Neural crest cell (in vitro differentiated cells): ENCODE results near the gene CARHSP1. TPM values are rescaled to one million over a fixed set of nuclear protein-coding genes. Genes with fewer than 3 reads are reported as not detected.

ENCODE experiments used
- DNase-seq: peaks from one replicate; pipeline ENCODE4 v3.0.0; 2021; ENCODE audit warnings: low read depth, mixed read lengths, low spot score
- H3K27ac Mint-ChIP-seq: one replicate; pipeline ENCODE4 v1.8.0; 2021; ENCODE audit warnings: mild to moderate bottlenecking, mixed read lengths; ENCODE audit not compliant: unreplicated experiment
- H3K27me3 Mint-ChIP-seq: 2 replicates; pipeline ENCODE4 v1.8.0; 2021; ENCODE audit warnings: low read depth, mild to moderate bottlenecking, mixed read lengths
- H3K36me3 Mint-ChIP-seq: 2 replicates; pipeline ENCODE4 v1.8.0; 2021; ENCODE audit warnings: low read depth, mild to moderate bottlenecking, mixed read lengths
- H3K4me1 Mint-ChIP-seq: 2 replicates; pipeline ENCODE4 v1.8.0; 2021; ENCODE audit warnings: mixed read lengths
- H3K4me3 Mint-ChIP-seq: one replicate; pipeline ENCODE4 v1.8.0; 2021; ENCODE audit warnings: mild to moderate bottlenecking, mixed read lengths
- H3K9me3 Mint-ChIP-seq: 2 replicates; pipeline ENCODE4 v1.8.0; 2021; ENCODE audit warnings: mixed read lengths
- CTCF ChIP-seq: fragments of 200-600 bp; sonication (generic); conservative IDR thresholded peaks from 2 replicates; pipeline ENCODE4 v1.5.0; 2021; ENCODE audit warnings: antibody characterized with exemption, mild to moderate bottlenecking
- total RNA-seq: library from RNA; stranded (reverse); gene quantifications from 2 replicates; pipeline ENCODE4 v1.2.1, GENCODE V29; 2021

CARHSP1 gene
- total RNA-seq, 1 donor from 2014 or later, result 147 TPM

GRCh38 chr16:8853611-8854010 lies 15.2 kb downstream of the CARHSP1 start:
- Mint-ChIP-seq H3K9me3 (no peaks in the 10 kb centered on the region), H3K27me3 (peaks cover 2% of the 10 kb centered on the region), H3K27ac (no peak overlapping the region), H3K4me1 (peaks cover 17% of the 10 kb centered on the region), H3K36me3 (peaks cover 10% of the 10 kb centered on the region), H3K4me3 (peak overlapping the region; percentile 10)
- TF ChIP-seq CTCF, result no peak
- no peak for DNase-seq

GRCh38 chr16:8853150-8853549 lies 15.7 kb downstream of the CARHSP1 start:
- Mint-ChIP-seq H3K9me3 (no peaks in the 10 kb centered on the region), H3K4me1 (peaks cover 17% of the 10 kb centered on the region), H3K4me3 (no peak overlapping the region), H3K27me3 (peaks cover 2% of the 10 kb centered on the region), H3K27ac (peak overlapping the region; percentile 90), H3K36me3 (peaks cover 9% of the 10 kb centered on the region)
- no peak for TF ChIP-seq CTCF
- no peak for DNase-seq

DNA sequence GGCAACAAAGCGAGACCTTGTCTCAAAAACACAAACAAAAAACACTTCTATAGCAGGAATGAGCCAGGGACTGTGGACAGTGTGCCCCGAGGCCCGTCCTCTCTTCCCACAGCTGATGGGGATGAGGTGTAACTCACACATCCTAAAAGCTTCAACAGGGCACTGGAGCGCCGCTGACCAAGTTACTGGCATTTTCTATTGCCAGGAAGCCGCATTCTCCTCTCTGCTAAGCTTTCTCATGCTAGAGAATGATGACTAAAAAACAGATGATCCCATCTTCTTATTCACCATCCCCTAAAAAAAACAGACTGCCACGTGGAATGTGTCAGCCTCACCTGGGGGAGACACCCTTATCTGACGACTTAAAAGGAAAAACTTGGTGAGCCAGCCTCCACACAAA lies 16.3 kb downstream of the CARHSP1 start:
- TF ChIP-seq CTCF, result no peak
- Mint-ChIP-seq H3K9me3 (no peaks in the 10 kb centered on the region), H3K4me1 (peaks cover 17% of the 10 kb centered on the region), H3K27ac (peak overlapping the region; percentile 90), H3K4me3 (no peak overlapping the region), H3K36me3 (peaks cover 9% of the 10 kb centered on the region), H3K27me3 (peaks cover 2% of the 10 kb centered on the region)
- no peak for DNase-seq

GRCh38 chr16:8851761-8852403 lies 16.9 kb downstream of the CARHSP1 start:
- Mint-ChIP-seq H3K4me1 (peaks cover 17% of the 10 kb centered on the region), H3K4me3 (peak overlapping the region; percentile 13), H3K27ac (no peak overlapping the region), H3K9me3 (no peaks in the 10 kb centered on the region), H3K27me3 (peaks cover 2% of the 10 kb centered on the region), H3K36me3 (peaks cover 9% of the 10 kb centered on the region)
- TF ChIP-seq CTCF, result no peak
- DNase-seq, result no peak

- Mint-ChIP-seq H3K36me3 (peaks cover 9% of the 10 kb centered on the region), H3K9me3 (no peaks in the 10 kb centered on the region), H3K27me3 (peaks cover 2% of the 10 kb centered on the region), H3K4me3 (peak overlapping the region; percentile 22), H3K4me1 (peaks cover 17% of the 10 kb centered on the region), H3K27ac (peak overlapping the region; percentile 87)
- no peak for TF ChIP-seq CTCF
- DNase-seq, result no peak
Observed at GRCh38 chr16:8850279-8850885, 18.4 kb downstream of the CARHSP1 start.
